HCT116 (cell line): ENCODE results near the gene PCDHGA4. TPM values are rescaled to one million over a fixed set of nuclear protein-coding genes. Genes with fewer than 3 reads are reported as not detected.
"Not testable (repeated sequence)": the region's sequence is repeated elsewhere in the genome, so short reads cannot be mapped to it uniquely, and the experiment has no call there.

Experiments
- ATAC-seq: fragments of 200-7000 bp; cut with Tn5 transposase; 2 replicates; pipeline ENCODE4 v1.9.1; 2020; ENCODE audit warnings: mild to moderate bottlenecking, moderate library complexity
- BruUV-seq: library from RNA; stranded (reverse); fragments of 400-500 nt; replicated peaks from 2 replicates; lab custom pipeline; 2021; lab: Mats Ljungman, UMichigan
- CTCF ChIA-PET: fragments of 300-600 bp; sonication (Branson Sonifier 250); formaldehyde crosslinking; loops from one replicate; lab custom pipeline; 2021; ENCODE audit warnings: antibody characterized with exemption; lab: Charles Lee
- POLR2A ChIA-PET: fragments of 300-600, 350-600 bp; sonication (Branson Sonifier 250); formaldehyde crosslinking; loops from one replicate; lab custom pipeline; 2021; ENCODE audit warnings: antibody characterized with exemption; lab: Charles Lee
- RAD21 ChIA-PET, 2 experiments: fragments of 300-600 bp; sonication (Branson Sonifier 250); formaldehyde crosslinking; loops; one replicate each; lab custom pipeline; 2023; ENCODE audit warnings: low total read pairs in 2 of 2; ENCODE audit not compliant: uncharacterized antibody in 2 of 2, unreplicated experiment in 2 of 2, low non-redundant PET in 1 of 2; lab: Charles Lee
- DNase-seq: peaks from one replicate; pipeline ENCODE4 v3.0.0-alpha.2; 2010; ENCODE audit warnings: low read depth, low spot score
- H2AFZ ChIP-seq: fragments of 200-600 bp; shearing (Covaris generic), sonication (generic); 2 replicates; pipeline ENCODE4 v1.6.1; 2017; ENCODE audit warnings: low read depth, mixed run types, mixed read lengths, antibody characterized with exemption, low read length; ENCODE audit not compliant: poor library complexity, severe bottlenecking
- H3K27ac ChIP-seq: 2 replicates; pipeline ENCODE4 v1.5.1; 2012; ENCODE audit warnings: low read depth, low read length
- H3K27me3 ChIP-seq: fragments of 200-600 bp; sonication (generic); 2 replicates; pipeline ENCODE4 v1.6.1; 2016; ENCODE audit warnings: mixed run types, low read length, mixed read lengths; ENCODE audit not compliant: insufficient read depth
- H3K36me3 ChIP-seq, 2 experiments: fragments of 200-500 bp in 1 of 2; fragments of 200-600 bp in 1 of 2; sonication (Bioruptor generic) in 1 of 2; sonication (generic) in 1 of 2; 2 replicates each; pipeline versions ENCODE4 v1.5.1 to v1.6.1; 2014 to 2016; ENCODE audit warnings: low read length in 2 of 2, inconsistent platforms in 1 of 2, mixed read lengths in 1 of 2, mixed run types in 1 of 2; ENCODE audit not compliant: insufficient read depth in 2 of 2, control insufficient read depth in 1 of 2
- H3K4me1 ChIP-seq, 2 experiments: fragments of 200-600 bp in 1 of 2; sonication (generic) in 1 of 2; 2 replicates each; pipeline versions ENCODE4 v1.5.1 to v1.6.1; 2012 to 2017; ENCODE audit warnings: low read length in 2 of 2, inconsistent platforms in 1 of 2, mild to moderate bottlenecking in 1 of 2, mixed read lengths in 1 of 2, mixed run types in 1 of 2, moderate library complexity in 1 of 2; ENCODE audit not compliant: insufficient read depth in 2 of 2, control insufficient read depth in 1 of 2
- H3K4me2 ChIP-seq: fragments of 200-600 bp; sonication (generic); 2 replicates; pipeline ENCODE4 v1.6.1; 2017; ENCODE audit warnings: mixed run types, low read length, mixed read lengths
- H3K4me3 ChIP-seq, 2 experiments: fragments of 200-600 bp in 1 of 2; sonication (generic) in 1 of 2; replicated peaks in 1 of 2; 2 replicates each; pipeline ENCODE4 v1.5.1; 2011 to 2016; ENCODE audit warnings: low read length in 2 of 2, control low read depth in 1 of 2, low read depth in 1 of 2, mild to moderate bottlenecking in 1 of 2, mixed read lengths in 1 of 2, mixed run types in 1 of 2
- H3K79me2 ChIP-seq: fragments of 200-600 bp; sonication (generic); 2 replicates; pipeline ENCODE4 v1.6.1; 2017; ENCODE audit warnings: mild to moderate bottlenecking, mixed run types, low read length, moderate library complexity, mixed read lengths; ENCODE audit not compliant: insufficient read depth
- H3K9ac ChIP-seq: fragments of 200-600 bp; sonication (generic); 2 replicates; pipeline ENCODE4 v1.6.1; 2016; ENCODE audit warnings: low read length, mixed read lengths
- H3K9me2 ChIP-seq: fragments of 200-600 bp; sonication (generic), shearing (Covaris generic); 2 replicates; pipeline ENCODE4 v1.6.1; 2017; ENCODE audit warnings: mixed run types, mild to moderate bottlenecking, moderate library complexity; ENCODE audit not compliant: insufficient read depth
- H3K9me3 ChIP-seq, 2 experiments: fragments of 200-500 bp in 1 of 2; fragments of 200-600 bp in 1 of 2; sonication (Bioruptor generic) in 1 of 2; sonication (generic) in 1 of 2; 2 replicates each; pipeline ENCODE4 v1.6.1; 2014 to 2017; ENCODE audit warnings: low read length in 2 of 2, mixed read lengths in 2 of 2, inconsistent platforms in 1 of 2, low read depth in 1 of 2, mild to moderate bottlenecking in 1 of 2, mixed run types in 1 of 2, moderate library complexity in 1 of 2; ENCODE audit not compliant: control insufficient read depth in 1 of 2, insufficient read depth in 1 of 2
- H4K20me1 ChIP-seq: fragments of 200-600 bp; sonication (generic), shearing (Covaris generic); 2 replicates; pipeline ENCODE4 v1.6.1; 2017; ENCODE audit warnings: mixed run types, mild to moderate bottlenecking, moderate library complexity; ENCODE audit not compliant: insufficient read depth
- intact Hi-C: fragments of 100-400 bp; cut with micrococcal nuclease; formaldehyde crosslinking; loops from 2 replicates; pipeline ENCODE4 v1.10.0; 2022
- total RNA-seq: library from RNA; stranded (reverse); gene quantifications from one replicate; pipeline ENCODE4 v1.2.1, GENCODE V29; 2021; ENCODE audit not compliant: unreplicated experiment

The PCDHGA4 gene
- total RNA-seq, 1 experiment from 2014 or later, result not detected

- H3K36me3 ChIP-seq, H2AFZ ChIP-seq, H3K9me2 ChIP-seq, POLR2A ChIA-PET, H3K27me3 ChIP-seq, H3K4me2 ChIP-seq, H3K9ac ChIP-seq, DNase-seq, H3K4me3 ChIP-seq, H3K9me3 ChIP-seq, H3K4me1 ChIP-seq, BruUV-seq, intact Hi-C loops, ATAC-seq, H3K79me2 ChIP-seq, RAD21 ChIA-PET, H3K27ac ChIP-seq, H4K20me1 ChIP-seq: not testable (repeated sequence)
- CTCF ChIA-PET, result interaction anchor here (1.4 to 2.2 kb wide), 2 partner anchors 169 to 172 kb away, joined by 3 to 5 read pairs; partner anchors contain the start of gene PCDHB14
These were observed 39.8 kb downstream of the PCDHGA4 start for GRCh38 chr5:141394401-141395187.

GRCh38 chr5:141397756-141398551 lies 43.1 kb downstream of the PCDHGA4 start, which contains the start of gene PCDHGB5:
Gene PCDHGB5, plus strand, starts transcription at chr5:141397947. Its CDS starts 181 bp downstream, at chr5:141398128.
- H3K79me2 ChIP-seq, RAD21 ChIA-PET, H2AFZ ChIP-seq, H3K9me3 ChIP-seq, H3K9me2 ChIP-seq, ATAC-seq, POLR2A ChIA-PET, H3K27ac ChIP-seq, intact Hi-C loops, H3K36me3 ChIP-seq, H3K9ac ChIP-seq, H3K4me1 ChIP-seq, H3K4me3 ChIP-seq, H3K4me2 ChIP-seq, DNase-seq, H4K20me1 ChIP-seq, H3K27me3 ChIP-seq, BruUV-seq: not testable (repeated sequence)
- CTCF ChIA-PET, result interaction anchor here (1.3 kb wide), 1 partner anchor 15 kb away, joined by 4 read pairs; the partner anchor contains the start of gene PCDHGA10
